PC-3 (cell line): ENCODE measurements around the gene UNC45B. TPM values are rescaled to one million over a fixed set of nuclear protein-coding genes. Genes with fewer than 3 reads are reported as not detected.

Source experiments
- ATAC-seq: fragments of 200-7000 bp; cut with Tn5 transposase; 2 replicates; pipeline ENCODE4 v1.9.1; 2020; ENCODE audit warnings: mild to moderate bottlenecking, moderate library complexity
- BruUV-seq: library from RNA; stranded (reverse); fragments of 400-500 nt; replicated peaks from 2 replicates; lab custom pipeline; 2021; lab: Mats Ljungman, UMichigan
- CTCF ChIA-PET: fragments of 300-600 bp; sonication (Branson Sonifier 250); formaldehyde crosslinking; loops from one replicate; lab custom pipeline; 2022; ENCODE audit warnings: antibody characterized with exemption; lab: Charles Lee
- POLR2A ChIA-PET: fragments of 300-600 bp; sonication (Branson Sonifier 250); formaldehyde crosslinking; loops from one replicate; lab custom pipeline; 2022; ENCODE audit warnings: antibody characterized with exemption; ENCODE audit not compliant: unreplicated experiment; lab: Charles Lee
- DNase-seq: peaks from one replicate; pipeline ENCODE4 v3.0.0-alpha.2; 2015
- H2AFZ ChIP-seq: fragments of 300-600 bp; sonication (generic); 2 replicates; pipeline ENCODE4 v1.6.0; 2016; ENCODE audit warnings: antibody characterized with exemption, low read length
- H3F3A ChIP-seq: fragments of 300-600 bp; sonication (generic); one replicate; pipeline ENCODE4 v1.6.0; 2017; ENCODE audit warnings: antibody characterized with exemption, low read length, control low read depth, mild to moderate bottlenecking; ENCODE audit not compliant: unreplicated experiment
- H3K27ac ChIP-seq: fragments of 300-600 bp; sonication (generic); 2 replicates; pipeline ENCODE4 v1.5.1; 2016; ENCODE audit warnings: mild to moderate bottlenecking, low read length
- H3K27me3 ChIP-seq: fragments of 300-600 bp; sonication (generic); 2 replicates; pipeline ENCODE4 v1.6.1; 2016; ENCODE audit warnings: low read length, mixed read lengths
- H3K36me3 ChIP-seq: fragments of 300-600 bp; sonication (generic); 2 replicates; pipeline ENCODE4 v1.6.1; 2016; ENCODE audit warnings: low read depth, mixed run types, low read length, mixed read lengths
- H3K4me1 ChIP-seq: fragments of 300-600 bp; sonication (generic); 2 replicates; pipeline ENCODE4 v1.5.1; 2016; ENCODE audit warnings: low read length; ENCODE audit not compliant: insufficient read depth
- H3K4me2 ChIP-seq: fragments of 300-600 bp; sonication (generic); 2 replicates; pipeline ENCODE4 v1.6.0; 2016; ENCODE audit warnings: low read length
- H3K4me3 ChIP-seq: fragments of 300-600 bp; sonication (generic); 2 replicates; pipeline ENCODE4 v1.5.1; 2016; ENCODE audit warnings: mild to moderate bottlenecking, low read length, mixed read lengths
- H3K79me2 ChIP-seq: fragments of 300-600 bp; sonication (generic); 2 replicates; pipeline ENCODE4 v1.6.1; 2017; ENCODE audit warnings: low read length, mixed read lengths
- H3K9ac ChIP-seq: fragments of 300-600 bp; sonication (generic); 2 replicates; pipeline ENCODE4 v1.6.0; 2016; ENCODE audit warnings: mild to moderate bottlenecking, low read length
- H3K9me2 ChIP-seq: fragments of 300-600 bp; sonication (generic); replicated peaks from 2 replicates; pipeline ENCODE4 v1.6.1; 2016; ENCODE audit warnings: mixed run types, low read length, mixed read lengths
- H3K9me3 ChIP-seq: fragments of 300-600 bp; sonication (generic); 2 replicates; pipeline ENCODE4 v1.6.1; 2016; ENCODE audit warnings: low read length, mixed read lengths
- H4K20me1 ChIP-seq: fragments of 300-600 bp; sonication (generic); 2 replicates; pipeline ENCODE4 v1.6.1; 2016; ENCODE audit warnings: low read length, mixed read lengths
- EZH2 ChIP-seq: fragments of 300-600 bp; sonication (generic); IDR thresholded peaks from one replicate; pipeline ENCODE4 v1.6.1; 2017; ENCODE audit warnings: antibody characterized with exemption, mild to moderate bottlenecking, low read length; ENCODE audit not compliant: unreplicated experiment
- EZH2phosphoT487 ChIP-seq: fragments of 300-600 bp; sonication (generic); IDR thresholded peaks from 2 replicates; pipeline ENCODE4 v1.6.1; 2018; ENCODE audit warnings: mild to moderate bottlenecking, antibody characterized with exemption, low read length, borderline replicate concordance
- intact Hi-C: fragments of 100-400 bp; cut with micrococcal nuclease; formaldehyde crosslinking; loops from 2 replicates; pipeline ENCODE4 v1.9.0; 2023
- total RNA-seq: library from RNA; depleted of rRNA; stranded (reverse); fragments of >200 nt; gene quantifications from 2 replicates; pipeline ENCODE4 v1.2.3, GENCODE V29; 2014
- TF ChIP-seq, protein P1 (sequence below): fragments of 300-600 bp; sonication (generic); conservative IDR thresholded peaks from 2 replicates; pipeline ENCODE4 v1.5.1; 2017; ENCODE audit warnings: antibody characterized with exemption, low read depth, mild to moderate bottlenecking, low read length

UNC45B gene
- total RNA-seq, 1 experiment from 2014 or later = not detected

- intact Hi-C loops = no loop called here
- H3F3A ChIP-seq = no peaks in the 10 kb centered on the region
- H2AFZ ChIP-seq = no peak overlapping the region
- BruUV-seq = no TSS peak
- no peaks in the 10 kb centered on the region for H3K27me3 ChIP-seq
- H3K9ac ChIP-seq = no peak overlapping the region
- H3K4me2 ChIP-seq = no peak overlapping the region
- H3K27ac ChIP-seq = no peak overlapping the region
- H3K4me3 ChIP-seq = no peak overlapping the region
- ATAC-seq = no peak
- POLR2A ChIA-PET = no interaction called here
- no peaks in the 10 kb centered on the region for H3K9me2 ChIP-seq
- no peaks in the 10 kb centered on the region for H3K79me2 ChIP-seq
- no peaks in the 10 kb centered on the region for H3K36me3 ChIP-seq
- DNase-seq = no peak
- H4K20me1 ChIP-seq = no peaks in the 10 kb centered on the region
- TF ChIP-seq EZH2phosphoT487 = no peak
- no peak for TF ChIP-seq EZH2
- TF ChIP-seq, protein P1, sequence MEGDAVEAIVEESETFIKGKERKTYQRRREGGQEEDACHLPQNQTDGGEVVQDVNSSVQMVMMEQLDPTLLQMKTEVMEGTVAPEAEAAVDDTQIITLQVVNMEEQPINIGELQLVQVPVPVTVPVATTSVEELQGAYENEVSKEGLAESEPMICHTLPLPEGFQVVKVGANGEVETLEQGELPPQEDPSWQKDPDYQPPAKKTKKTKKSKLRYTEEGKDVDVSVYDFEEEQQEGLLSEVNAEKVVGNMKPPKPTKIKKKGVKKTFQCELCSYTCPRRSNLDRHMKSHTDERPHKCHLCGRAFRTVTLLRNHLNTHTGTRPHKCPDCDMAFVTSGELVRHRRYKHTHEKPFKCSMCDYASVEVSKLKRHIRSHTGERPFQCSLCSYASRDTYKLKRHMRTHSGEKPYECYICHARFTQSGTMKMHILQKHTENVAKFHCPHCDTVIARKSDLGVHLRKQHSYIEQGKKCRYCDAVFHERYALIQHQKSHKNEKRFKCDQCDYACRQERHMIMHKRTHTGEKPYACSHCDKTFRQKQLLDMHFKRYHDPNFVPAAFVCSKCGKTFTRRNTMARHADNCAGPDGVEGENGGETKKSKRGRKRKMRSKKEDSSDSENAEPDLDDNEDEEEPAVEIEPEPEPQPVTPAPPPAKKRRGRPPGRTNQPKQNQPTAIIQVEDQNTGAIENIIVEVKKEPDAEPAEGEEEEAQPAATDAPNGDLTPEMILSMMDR = no peak
- no peaks in the 10 kb centered on the region for H3K9me3 ChIP-seq
- CTCF ChIA-PET = no interaction called here
- H3K4me1 ChIP-seq = peaks cover 8% of the 10 kb centered on the region; the same call in 1 of the 2 replicates
Observed at GRCh38 chr17:35235289-35235688, 87.7 kb downstream of the UNC45B start.

DNA sequence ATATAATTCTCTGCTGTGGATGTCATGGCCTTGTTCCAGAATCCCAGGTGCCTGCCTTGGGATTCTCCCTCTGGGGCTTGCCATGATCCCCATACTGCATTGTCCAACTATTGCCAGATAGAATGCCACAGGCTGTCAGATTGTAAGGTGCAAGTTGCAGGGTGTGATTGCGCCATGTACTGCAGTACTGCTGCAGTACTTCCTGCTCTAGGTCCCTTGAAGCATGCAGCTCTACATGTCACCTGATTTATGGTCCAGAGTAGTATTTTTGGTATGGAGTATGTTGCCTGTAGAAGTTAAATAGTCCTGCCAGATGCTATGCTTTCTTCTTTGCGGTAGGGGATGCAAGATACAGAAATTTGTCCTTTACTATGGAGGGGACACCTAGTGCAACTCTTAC, 88.3 kb downstream of the UNC45B start:
- no peaks in the 10 kb centered on the region for H3K27me3 ChIP-seq
- no peak overlapping the region for H3K9ac ChIP-seq
- no peaks in the 10 kb centered on the region for H3F3A ChIP-seq
- H3K9me2 ChIP-seq = no peaks in the 10 kb centered on the region
- no TSS peak for BruUV-seq
- ChIA-PET POLR2A (no interaction called here), CTCF (no interaction called here)
- no peaks in the 10 kb centered on the region for H4K20me1 ChIP-seq
- no peaks in the 10 kb centered on the region for H3K36me3 ChIP-seq
- H3K4me1 ChIP-seq = peaks cover 8% of the 10 kb centered on the region; the same call in 1 of the 2 replicates
- H3K27ac ChIP-seq = no peak overlapping the region
- H3K9me3 ChIP-seq = no peaks in the 10 kb centered on the region
- intact Hi-C loops = no loop called here
- ATAC-seq (no peak), DNase-seq (no peak)
- H3K4me3 ChIP-seq = no peak overlapping the region
- H3K79me2 ChIP-seq = no peaks in the 10 kb centered on the region
- no peak for TF ChIP-seq EZH2
- TF ChIP-seq, protein P1 = no peak
- TF ChIP-seq EZH2phosphoT487 = no peak
- no peak overlapping the region for H3K4me2 ChIP-seq
- no peak overlapping the region for H2AFZ ChIP-seq

GRCh38 chr17:35236821-35237220, 89.2 kb downstream of the UNC45B start:
- ATAC-seq = no peak
- H3K4me2 ChIP-seq = no peak overlapping the region
- no peaks in the 10 kb centered on the region for H3K9me2 ChIP-seq
- intact Hi-C loops = no loop called here
- ChIA-PET CTCF (no interaction called here), POLR2A (no interaction called here)
- no peak for DNase-seq
- no peak overlapping the region for H2AFZ ChIP-seq
- no peaks in the 10 kb centered on the region for H3K79me2 ChIP-seq
- no peak overlapping the region for H3K27ac ChIP-seq
- H3K4me3 ChIP-seq = no peak overlapping the region
- H3K36me3 ChIP-seq = no peaks in the 10 kb centered on the region
- no peaks in the 10 kb centered on the region for H3K9me3 ChIP-seq
- BruUV-seq = no TSS peak
- no peak for TF ChIP-seq EZH2
- no peak for TF ChIP-seq EZH2phosphoT487
- TF ChIP-seq, protein P1 = no peak
- no peaks in the 10 kb centered on the region for H3K27me3 ChIP-seq
- no peaks in the 10 kb centered on the region for H3F3A ChIP-seq
- H3K9ac ChIP-seq = no peak overlapping the region
- H3K4me1 ChIP-seq = peaks cover 14% of the 10 kb centered on the region; the same call in 1 of the 2 replicates
- H4K20me1 ChIP-seq = no peaks in the 10 kb centered on the region
